Fibroblast of villous mesenchyme (primary cell): ENCODE results near the gene SWT1. TPM values are rescaled to one million over a fixed set of nuclear protein-coding genes. Genes with fewer than 3 reads are reported as not detected.
"Not testable (repeated sequence)": the region's sequence is repeated elsewhere in the genome, so short reads cannot be mapped to it uniquely, and the experiment has no call there.

Source experiments
- DNase-seq: peaks from one replicate; pipeline ENCODE4 v3.0.0-alpha.2; 2010; ENCODE audit warnings: low read depth
- H3K4me3 ChIP-seq: 2 replicates; pipeline ENCODE4 v1.5.1; 2011; ENCODE audit warnings: low read depth, mild to moderate bottlenecking, low read length
- CTCF ChIP-seq: IDR thresholded peaks from 2 replicates; pipeline ENCODE4 v1.5.1; 2012; ENCODE audit warnings: low read depth, mild to moderate bottlenecking, low read length; ENCODE audit not compliant: insufficient read depth
- total RNA-seq: library from RNA; depleted of rRNA; stranded (reverse); fragments of >200 nt; gene quantifications from 2 replicates; pipeline ENCODE4 v1.2.3, GENCODE V29; 2012

Gene SWT1
- total RNA-seq, 1 donor, result 5.2 TPM

- no peak overlapping the region for H3K4me3 ChIP-seq
- DNase-seq, result no peak
- no peak for TF ChIP-seq CTCF
Observed at GRCh38 chr1:185162491-185162890, 5.5 kb downstream of the SWT1 start.

GRCh38 chr1:185166106-185166505 is 9.1 kb downstream of the SWT1 start:
- no peak for TF ChIP-seq CTCF
- DNase-seq, result no peak
- H3K4me3 ChIP-seq, result no peak overlapping the region

- peak; percentile 82 for TF ChIP-seq CTCF
- DNase-seq, result peak; percentile 69
- H3K4me3 ChIP-seq, result no peak overlapping the region
Observed at GRCh38 chr1:185170291-185170848, 13.4 kb downstream of the SWT1 start.

- DNase-seq, result no peak
- no peak for TF ChIP-seq CTCF
- no peak overlapping the region for H3K4me3 ChIP-seq
Observed at GRCh38 chr1:185193756-185194155, 36.8 kb downstream of the SWT1 start.

GRCh38 chr1:185198712-185199111 is 41.7 kb downstream of the SWT1 start:
- DNase-seq, H3K4me3 ChIP-seq: not testable (repeated sequence)

- H3K4me3 ChIP-seq, result no peak overlapping the region
- DNase-seq, result no peak
- TF ChIP-seq CTCF, result no peak
Observed at GRCh38 chr1:185200889-185201288, 43.9 kb downstream of the SWT1 start.

- TF ChIP-seq CTCF, result no peak
- H3K4me3 ChIP-seq, result no peak overlapping the region
- DNase-seq, result no peak
Observed at GRCh38 chr1:185207170-185207569, 50.2 kb downstream of the SWT1 start.
